Neural cell (in vitro differentiated cells): ENCODE results near the gene BRSK2.

Experiments
- EP300 ChIP-seq: fragments of 450-650 bp; conservative IDR thresholded peaks from 2 replicates; pipeline ENCODE4 v1.6.1; 2014; ENCODE audit warnings: antibody characterized with exemption, mild to moderate bottlenecking, moderate library complexity; ENCODE audit not compliant: poor library complexity, severe bottlenecking
- EZH2 ChIP-seq: fragments of 200-600, 300-800 bp; shearing (Covaris generic), sonication (generic); IDR thresholded peaks from 2 replicates; pipeline ENCODE4 v1.6.1; 2014; ENCODE audit warnings: antibody characterized with exemption, low read length, borderline replicate concordance, mild to moderate bottlenecking; ENCODE audit not compliant: insufficient read depth, poor library complexity, severe bottlenecking
- MXI1 ChIP-seq: fragments of 450-650 bp; conservative IDR thresholded peaks from 2 replicates; pipeline ENCODE4 v1.6.1; 2014; ENCODE audit warnings: antibody characterized with exemption, mild to moderate bottlenecking; ENCODE audit not compliant: poor library complexity, severe bottlenecking
- POLR2AphosphoS5 ChIP-seq: IDR thresholded peaks from 2 replicates; pipeline ENCODE4 v1.6.1; 2012
- SMC3 ChIP-seq: fragments of 450-650 bp; conservative IDR thresholded peaks from 2 replicates; pipeline ENCODE4 v1.6.1; 2014; ENCODE audit warnings: antibody characterized with exemption, mild to moderate bottlenecking, moderate library complexity; ENCODE audit not compliant: poor library complexity
- TAF1 ChIP-seq: IDR thresholded peaks from 2 replicates; pipeline ENCODE4 v1.6.1; 2012; ENCODE audit warnings: low read depth
- TF ChIP-seq, protein P1 (sequence below): fragments of 450-650 bp; IDR thresholded peaks from 2 replicates; pipeline ENCODE4 v1.5.1; 2014; ENCODE audit warnings: antibody characterized with exemption, mild to moderate bottlenecking, moderate library complexity; ENCODE audit not compliant: poor library complexity, severe bottlenecking

DNA sequence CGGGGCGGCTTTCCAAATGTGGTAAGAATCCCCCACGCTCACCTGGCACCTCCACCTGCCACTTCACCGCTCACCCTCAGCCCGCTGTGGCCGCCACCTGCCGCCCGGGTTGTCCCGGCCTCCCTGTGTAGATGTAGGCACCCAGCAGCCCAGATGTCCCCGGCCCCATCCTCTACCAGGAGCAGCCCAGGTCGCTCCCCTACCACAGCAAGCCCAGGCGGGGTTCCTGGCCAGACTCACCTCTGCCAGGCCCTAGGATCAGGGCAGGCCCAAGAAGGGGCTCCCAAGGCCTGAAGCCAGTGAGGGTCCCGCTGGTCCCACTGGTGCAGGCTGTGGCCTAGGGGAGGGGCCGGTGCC is 69.5 kb downstream of the BRSK2 start:
- no peak for TF ChIP-seq EP300
- TF ChIP-seq EZH2 = no peak
- TF ChIP-seq, protein P1, sequence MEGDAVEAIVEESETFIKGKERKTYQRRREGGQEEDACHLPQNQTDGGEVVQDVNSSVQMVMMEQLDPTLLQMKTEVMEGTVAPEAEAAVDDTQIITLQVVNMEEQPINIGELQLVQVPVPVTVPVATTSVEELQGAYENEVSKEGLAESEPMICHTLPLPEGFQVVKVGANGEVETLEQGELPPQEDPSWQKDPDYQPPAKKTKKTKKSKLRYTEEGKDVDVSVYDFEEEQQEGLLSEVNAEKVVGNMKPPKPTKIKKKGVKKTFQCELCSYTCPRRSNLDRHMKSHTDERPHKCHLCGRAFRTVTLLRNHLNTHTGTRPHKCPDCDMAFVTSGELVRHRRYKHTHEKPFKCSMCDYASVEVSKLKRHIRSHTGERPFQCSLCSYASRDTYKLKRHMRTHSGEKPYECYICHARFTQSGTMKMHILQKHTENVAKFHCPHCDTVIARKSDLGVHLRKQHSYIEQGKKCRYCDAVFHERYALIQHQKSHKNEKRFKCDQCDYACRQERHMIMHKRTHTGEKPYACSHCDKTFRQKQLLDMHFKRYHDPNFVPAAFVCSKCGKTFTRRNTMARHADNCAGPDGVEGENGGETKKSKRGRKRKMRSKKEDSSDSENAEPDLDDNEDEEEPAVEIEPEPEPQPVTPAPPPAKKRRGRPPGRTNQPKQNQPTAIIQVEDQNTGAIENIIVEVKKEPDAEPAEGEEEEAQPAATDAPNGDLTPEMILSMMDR = no peak
- TF ChIP-seq TAF1 = no peak
- no peak for TF ChIP-seq POLR2AphosphoS5
- TF ChIP-seq SMC3 = no peak
- TF ChIP-seq MXI1 = no peak
